ENCODE results near the gene RPTN.

RPTN gene

GRCh38 chr1:152182431-152182830, 23.4 kb upstream of the RPTN start:
- no peak for DNase-seq
- H3K27ac Mint-ChIP-seq: no peak overlapping the region
- H3K36me3 Mint-ChIP-seq: no peaks in the 10 kb centered on the region
- CTCF ChIA-PET: interaction anchor here (0.8 to 11.1 kb wide), 10 partner anchors 9 to 276 kb away, joined by 3 to 270 read pairs (median 6); no protein-coding TSS in a partner anchor
- H3K4me3 Mint-ChIP-seq: no peak overlapping the region
- no peaks in the 10 kb centered on the region for H3K4me1 Mint-ChIP-seq
- no peaks in the 10 kb centered on the region for H3K9me3 Mint-ChIP-seq
- H3K27me3 Mint-ChIP-seq: peaks cover 21% of the 10 kb centered on the region

- Mint-ChIP-seq H3K9me3 (no peaks in the 10 kb centered on the region), H3K4me3 (no peak overlapping the region), H3K27ac (no peak overlapping the region), H3K4me1 (no peaks in the 10 kb centered on the region), H3K27me3 (peaks cover 10% of the 10 kb centered on the region), H3K36me3 (no peaks in the 10 kb centered on the region)
- no peak for DNase-seq
- CTCF ChIA-PET: interaction anchor here (1.8 to 11.1 kb wide), 3 partner anchors 10 to 168 kb away, joined by 4 to 270 read pairs (median 7); no protein-coding TSS in a partner anchor
Observed at GRCh38 chr1:152179566-152179965, 20.5 kb upstream of the RPTN start.

- no peaks in the 10 kb centered on the region for H3K9me3 Mint-ChIP-seq
- CTCF ChIA-PET: interaction anchor here (1.0 to 1.7 kb wide), 2 partner anchors 12 to 14 kb away, joined by 3 to 4 read pairs; no protein-coding TSS in a partner anchor
- peaks cover 13% of the 10 kb centered on the region for H3K27me3 Mint-ChIP-seq
- H3K4me3 Mint-ChIP-seq: no peak overlapping the region
- no peak overlapping the region for H3K27ac Mint-ChIP-seq
- no peak for DNase-seq
- no peaks in the 10 kb centered on the region for H3K36me3 Mint-ChIP-seq
- peaks cover 7% of the 10 kb centered on the region for H3K4me1 Mint-ChIP-seq
Observed at GRCh38 chr1:152170287-152170905, 11.4 kb upstream of the RPTN start.

GRCh38 chr1:152169366-152170025, 10.5 kb upstream of the RPTN start:
- Mint-ChIP-seq H3K27ac (no peak overlapping the region), H3K27me3 (peaks cover 13% of the 10 kb centered on the region), H3K9me3 (no peaks in the 10 kb centered on the region), H3K4me3 (no peak overlapping the region), H3K4me1 (peaks cover 7% of the 10 kb centered on the region), H3K36me3 (no peaks in the 10 kb centered on the region)
- no peak for DNase-seq
- CTCF ChIA-PET: interaction anchor here (1.7 kb wide), 1 partner anchor 15 kb away, joined by 4 read pairs; no protein-coding TSS in a partner anchor

GRCh38 chr1:152168535-152168868, 9.5 kb upstream of the RPTN start:
- Mint-ChIP-seq H3K27ac (no peak overlapping the region), H3K4me3 (no peak overlapping the region), H3K36me3 (no peaks in the 10 kb centered on the region), H3K9me3 (no peaks in the 10 kb centered on the region), H3K4me1 (peaks cover 7% of the 10 kb centered on the region), H3K27me3 (peaks cover 13% of the 10 kb centered on the region)
- DNase-seq: no peak
- CTCF ChIA-PET: no interaction called here

GRCh38 chr1:152167835-152168534, 9.0 kb upstream of the RPTN start:
- no peak overlapping the region for H3K27ac Mint-ChIP-seq
- no peak overlapping the region for H3K4me3 Mint-ChIP-seq
- no peak for DNase-seq
- CTCF ChIA-PET: interaction anchor here (0.9 to 1.8 kb wide), 3 partner anchors 14 to 56 kb away, joined by 3 to 6 read pairs (median 5); no protein-coding TSS in a partner anchor
- H3K4me1 Mint-ChIP-seq: peaks cover 7% of the 10 kb centered on the region
- no peaks in the 10 kb centered on the region for H3K9me3 Mint-ChIP-seq
- no peaks in the 10 kb centered on the region for H3K36me3 Mint-ChIP-seq
- peaks cover 13% of the 10 kb centered on the region for H3K27me3 Mint-ChIP-seq

GRCh38 chr1:152166966-152167365, 7.9 kb upstream of the RPTN start:
- CTCF ChIA-PET: interaction anchor here (0.7 to 1.8 kb wide), 4 partner anchors 16 to 279 kb away, joined by 3 to 6 read pairs (median 4); no protein-coding TSS in a partner anchor
- Mint-ChIP-seq H3K27me3 (peaks cover 13% of the 10 kb centered on the region), H3K4me1 (peaks cover 7% of the 10 kb centered on the region), H3K36me3 (no peaks in the 10 kb centered on the region), H3K9me3 (no peaks in the 10 kb centered on the region), H3K27ac (no peak overlapping the region), H3K4me3 (no peak overlapping the region)
- DNase-seq: no peak

- CTCF ChIA-PET: interaction anchor here (1.0 to 1.8 kb wide), 2 partner anchors 21 to 293 kb away, joined by 3 to 5 read pairs; no protein-coding TSS in a partner anchor
- Mint-ChIP-seq H3K4me1 (peaks cover 7% of the 10 kb centered on the region), H3K4me3 (no peak overlapping the region), H3K27me3 (peaks cover 10% of the 10 kb centered on the region), H3K27ac (no peak overlapping the region), H3K36me3 (no peaks in the 10 kb centered on the region), H3K9me3 (no peaks in the 10 kb centered on the region)
- DNase-seq: no peak
Observed at GRCh38 chr1:152165286-152166077, 6.5 kb upstream of the RPTN start.

- no peak overlapping the region for H3K27ac Mint-ChIP-seq
- H3K9me3 Mint-ChIP-seq: no peaks in the 10 kb centered on the region
- no peaks in the 10 kb centered on the region for H3K36me3 Mint-ChIP-seq
- no peak for DNase-seq
- peaks cover 7% of the 10 kb centered on the region for H3K4me1 Mint-ChIP-seq
- no peak overlapping the region for H3K4me3 Mint-ChIP-seq
- peaks cover 10% of the 10 kb centered on the region for H3K27me3 Mint-ChIP-seq
- CTCF ChIA-PET: no interaction called here
Observed at GRCh38 chr1:152164517-152165136, 5.6 kb upstream of the RPTN start.

GRCh38 chr1:152162792-152163463, 3.9 kb upstream of the RPTN start:
- Mint-ChIP-seq H3K27ac (no peak overlapping the region), H3K9me3 (no peaks in the 10 kb centered on the region), H3K4me3 (no peak overlapping the region), H3K36me3 (no peaks in the 10 kb centered on the region), H3K27me3 (peaks cover 3% of the 10 kb centered on the region), H3K4me1 (peaks cover 7% of the 10 kb centered on the region)
- no peak for DNase-seq
- CTCF ChIA-PET: interaction anchor here (1.7 kb wide), 1 partner anchor 110 kb away, joined by 3 read pairs; no protein-coding TSS in a partner anchor

GRCh38 chr1:152160576-152160975, 1.5 kb upstream of the RPTN start:
- Mint-ChIP-seq H3K36me3 (no peaks in the 10 kb centered on the region), H3K9me3 (no peaks in the 10 kb centered on the region), H3K4me3 (no peak overlapping the region), H3K27ac (no peak overlapping the region), H3K4me1 (peaks cover 2% of the 10 kb centered on the region), H3K27me3 (no peaks in the 10 kb centered on the region)
- DNase-seq: no peak
- CTCF ChIA-PET: no interaction called here

- Mint-ChIP-seq H3K4me3 (no peak overlapping the region), H3K36me3 (no peaks in the 10 kb centered on the region), H3K27me3 (peaks cover 5% of the 10 kb centered on the region), H3K27ac (no peak overlapping the region), H3K9me3 (no peaks in the 10 kb centered on the region), H3K4me1 (no peaks in the 10 kb centered on the region)
- CTCF ChIA-PET: no interaction called here
- no peak for DNase-seq
Observed at GRCh38 chr1:152153996-152154395, 5.0 kb downstream of the RPTN start.

GRCh38 chr1:152151646-152152045, 7.4 kb downstream of the RPTN start:
- Mint-ChIP-seq H3K27ac (no peak overlapping the region), H3K27me3 (peaks cover 5% of the 10 kb centered on the region), H3K4me3 (no peak overlapping the region), H3K9me3 (peaks cover 8% of the 10 kb centered on the region), H3K4me1 (no peaks in the 10 kb centered on the region), H3K36me3 (no peaks in the 10 kb centered on the region)
- CTCF ChIA-PET: interaction anchor here (1.1 kb wide), 1 partner anchor 30 kb away, joined by 3 read pairs; no protein-coding TSS in a partner anchor
- DNase-seq: no peak

Data from activated naive CD4-positive, alpha-beta T cell treated with anti-CD3 and anti-CD28 coated beads, Interleukin-2, amount 10 ng/mL, durations not matched to agents 7 days and 5 days (primary cell).